ENCODE measurements around the gene FHIT.

DNA sequence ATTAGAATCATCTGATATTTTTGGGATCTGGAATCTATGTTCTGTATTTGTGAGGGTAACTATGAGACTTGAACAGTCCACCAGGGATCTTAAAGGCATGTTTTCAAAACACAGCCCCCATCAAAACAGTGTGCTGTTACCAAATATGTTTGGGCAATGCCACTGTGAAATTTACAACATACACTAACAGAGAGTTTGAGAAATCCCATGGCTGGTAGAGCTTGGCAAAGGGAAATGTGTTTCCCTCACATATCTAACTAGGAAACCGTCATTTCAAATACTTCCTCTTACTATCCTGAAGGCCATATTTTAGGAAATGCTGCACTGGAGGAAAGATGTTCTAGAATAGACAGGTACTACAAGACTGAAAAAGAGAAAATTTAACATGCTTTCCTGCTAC is 607.4 kb downstream of the FHIT start:
- TF ChIP-seq CTCF (IDR thresholded peaks at IDR 0.05) (no peak), POLR2AphosphoS5 (IDR thresholded peaks at IDR 0.05) (no peak), POLR2A (IDR thresholded peaks at IDR 0.05) (no peak), EP300 (IDR thresholded peaks at IDR 0.05) (no peak)
